Ishikawa (cell line): ENCODE measurements around the gene SH3RF2.

Experiments
- CEBPB ChIP-seq: IDR thresholded peaks from 2 replicates; pipeline ENCODE4 v1.6.1; 2012
- CREB1 ChIP-seq: IDR thresholded peaks from 2 replicates; pipeline ENCODE4 v1.6.1; 2012; ENCODE audit warnings: low read depth
- EGR1 ChIP-seq: IDR thresholded peaks from 2 replicates; pipeline ENCODE4 v1.6.1; 2012
- EP300 ChIP-seq: IDR thresholded peaks from 2 replicates; pipeline ENCODE4 v1.6.1; 2012; ENCODE audit warnings: borderline replicate concordance
- FOXM1 ChIP-seq: IDR thresholded peaks from 2 replicates; pipeline ENCODE4 v1.6.1; 2012; ENCODE audit warnings: low read depth, borderline replicate concordance
- MAX ChIP-seq: IDR thresholded peaks from 2 replicates; pipeline ENCODE4 v1.6.1; 2012
- NFIC ChIP-seq: IDR thresholded peaks from 2 replicates; pipeline ENCODE4 v1.6.1; 2012
- RAD21 ChIP-seq: IDR thresholded peaks from 2 replicates; pipeline ENCODE4 v1.6.1; 2012; ENCODE audit warnings: low read depth
- REST ChIP-seq: IDR thresholded peaks from 2 replicates; pipeline ENCODE4 v1.6.1; 2012; ENCODE audit warnings: low read depth, mild to moderate bottlenecking
- TAF1 ChIP-seq: IDR thresholded peaks from 2 replicates; pipeline ENCODE4 v1.6.1; 2012; ENCODE audit warnings: low read depth, mild to moderate bottlenecking
- TCF12 ChIP-seq: IDR thresholded peaks from 2 replicates; pipeline ENCODE4 v1.6.1; 2012; ENCODE audit warnings: low read depth
- TEAD4 ChIP-seq: IDR thresholded peaks from 2 replicates; pipeline ENCODE4 v1.6.1; 2012
- USF1 ChIP-seq: IDR thresholded peaks from 2 replicates; pipeline ENCODE4 v1.6.1; 2012
- YY1 ChIP-seq: IDR thresholded peaks from 2 replicates; pipeline ENCODE4 v1.6.1; 2012; ENCODE audit warnings: low read depth
- ZBTB7A ChIP-seq: IDR thresholded peaks from 2 replicates; pipeline ENCODE4 v1.6.1; 2012; ENCODE audit warnings: low read depth

The SH3RF2 gene

GRCh38 chr5:146059460-146060220, 123.3 kb downstream of the SH3RF2 start:
- no peak for TF ChIP-seq MAX
- TF ChIP-seq TAF1 = no peak
- no peak for TF ChIP-seq FOXM1
- TF ChIP-seq EGR1 = no peak
- TF ChIP-seq CREB1 = no peak
- no peak for TF ChIP-seq EP300
- TF ChIP-seq TCF12 = no peak
- TF ChIP-seq ZBTB7A = no peak
- TF ChIP-seq CEBPB = no peak
- no peak for TF ChIP-seq YY1
- TF ChIP-seq NFIC = no peak

- no peak for TF ChIP-seq TAF1
- no peak for TF ChIP-seq NFIC
- no peak for TF ChIP-seq TEAD4
- no peak for TF ChIP-seq ZBTB7A
- TF ChIP-seq TCF12 = no peak
- TF ChIP-seq REST = no peak
- TF ChIP-seq CREB1 = no peak
Measured at GRCh38 chr5:146060221-146060585, 123.8 kb downstream of the SH3RF2 start.

- TF ChIP-seq RAD21 (no peak), USF1 (no peak), FOXM1 (no peak), CEBPB (no peak)
Measured at GRCh38 chr5:146066968-146067367, 130.6 kb downstream of the SH3RF2 start.

- no peak for TF ChIP-seq TCF12
- no peak for TF ChIP-seq YY1
- TF ChIP-seq RAD21 = no peak
- no peak for TF ChIP-seq EP300
- TF ChIP-seq MAX = no peak
- no peak for TF ChIP-seq CREB1
- TF ChIP-seq TAF1 = no peak
- no peak for TF ChIP-seq TEAD4
- no peak for TF ChIP-seq REST
- TF ChIP-seq USF1 = no peak
- no peak for TF ChIP-seq FOXM1
- no peak for TF ChIP-seq ZBTB7A
- TF ChIP-seq CEBPB = no peak
- no peak for TF ChIP-seq EGR1
- TF ChIP-seq NFIC = no peak
Measured at GRCh38 chr5:146068206-146068605, 131.8 kb downstream of the SH3RF2 start.

GRCh38 chr5:146068977-146069779, 132.8 kb downstream of the SH3RF2 start:
- TF ChIP-seq TCF12 = no peak
- no peak for TF ChIP-seq MAX
- TF ChIP-seq TEAD4 = no peak
- TF ChIP-seq FOXM1 = no peak
- TF ChIP-seq EP300 = no peak
- no peak for TF ChIP-seq CREB1
- TF ChIP-seq REST = no peak
- no peak for TF ChIP-seq NFIC
- no peak for TF ChIP-seq EGR1
- no peak for TF ChIP-seq TAF1
- no peak for TF ChIP-seq RAD21
- TF ChIP-seq YY1 = no peak
- TF ChIP-seq CEBPB = no peak
- TF ChIP-seq USF1 = no peak
- no peak for TF ChIP-seq ZBTB7A
